Esophagus muscularis mucosa (tissue), 4 donors: Measurements from ENCODE around the gene PDK3. TPM values are rescaled to one million over a fixed set of nuclear protein-coding genes. Genes with fewer than 3 reads are reported as not detected.

ENCODE experiments used
- DNase-seq: peaks from one replicate; pipeline ENCODE4 v3.0.0-alpha.2; 2017; ENCODE audit errors: extremely low spot score
- H3K27ac ChIP-seq, 4 donors: fragments of 200-600 bp; sonication (generic); replicated peaks in 1 of 4; 1 replicate in 3 of 4; 2 replicates in 1 of 4; pipeline ENCODE4 v1.5.1; 2016 to 2019; ENCODE audit warnings: mild to moderate bottlenecking in 1 of 4
- H3K27me3 ChIP-seq, 4 donors: fragments of 200-600 bp; sonication (generic); one replicate each; pipeline versions ENCODE4 v1.5.1 to v1.6.0; 2016 to 2019
- H3K36me3 ChIP-seq, 4 donors: fragments of 200-600 bp; sonication (generic); one replicate each; pipeline ENCODE4 v1.5.1; 2016 to 2019
- H3K4me1 ChIP-seq, 4 donors: fragments of 200-600 bp; sonication (generic); one replicate each; pipeline ENCODE4 v1.5.1; 2016 to 2019
- H3K4me3 ChIP-seq, 4 donors: fragments of 200-600 bp; sonication (generic); 1 replicate in 2 of 4; 2 replicates in 2 of 4; pipeline ENCODE4 v1.5.1; 2016 to 2019; ENCODE audit warnings: mild to moderate bottlenecking in 4 of 4, moderate library complexity in 1 of 4
- H3K9me3 ChIP-seq, 4 donors: fragments of 200-600 bp; sonication (generic); 1 replicate in 3 of 4; 2 replicates in 1 of 4; pipeline ENCODE4 v1.5.1; 2016 to 2019
- CTCF ChIP-seq, 3 experiments: fragments of 200-600 bp in 2 of 3; fragments of 450-650 bp in 1 of 3; sonication (generic) in 2 of 3; IDR thresholded peaks; one replicate each; pipeline ENCODE4 v1.5.1; 2017 to 2019; ENCODE audit warnings: antibody characterized with exemption in 3 of 3, mild to moderate bottlenecking in 2 of 3, moderate library complexity in 1 of 3
- EP300 ChIP-seq: sonication (generic); formaldehyde crosslinking; IDR thresholded peaks from one replicate; pipeline ENCODE4 v1.6.1; 2017; ENCODE audit warnings: antibody characterized with exemption
- POLR2A ChIP-seq: fragments of 450-650 bp; IDR thresholded peaks from one replicate; pipeline ENCODE4 v1.6.1; 2017; ENCODE audit warnings: antibody characterized with exemption, moderate library complexity, mild to moderate bottlenecking, low read depth
- POLR2AphosphoS5 ChIP-seq, 2 donors: sonication (generic); formaldehyde crosslinking; IDR thresholded peaks; one replicate each; pipeline ENCODE4 v1.6.1; 2017; ENCODE audit warnings: antibody characterized with exemption in 2 of 2
- WGBS: methylation state at CpG from one replicate; pipeline ENCODE4 v1.1.5; 2018; 5-methylcytosine and 5-hydroxymethylcytosine counted together
- intact Hi-C: fragments of 100-400 bp; cut with DNase I; formaldehyde crosslinking; loops from one replicate; pipeline ENCODE4 v1.15.1; 2023
- total RNA-seq, 4 donors: library from RNA; depleted of rRNA; stranded (reverse); fragments of >200 nt; gene quantifications; one replicate each; pipeline versions ENCODE4 v1.1.0 to v1.2.1, GENCODE V29; 2016

The PDK3 gene
- total RNA-seq, 4 donors from 2014 or later, result 38.4 to 63.4 (median 53.4) TPM

DNA sequence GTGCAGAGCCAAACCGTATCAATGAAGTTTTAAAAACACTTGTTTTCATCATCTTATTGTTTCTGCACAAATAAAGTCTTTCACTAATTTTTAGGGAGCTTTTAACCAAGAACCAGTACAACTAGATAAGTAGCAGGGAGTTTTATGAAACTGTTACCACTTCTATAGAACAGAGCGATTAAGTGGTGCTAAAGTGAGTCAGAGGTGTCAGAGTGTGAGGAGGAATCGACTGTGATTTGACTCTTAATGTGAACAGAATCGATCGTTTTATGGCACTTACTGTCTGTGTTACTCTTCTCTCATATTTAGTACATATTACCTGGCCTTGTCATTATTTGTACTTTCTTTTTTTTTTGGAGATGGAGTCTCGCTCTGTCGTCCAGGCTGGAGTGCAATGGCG is 43.3 kb downstream of the PDK3 start:
- intact Hi-C loops, result no loop called here
- no peaks in the 10 kb centered on the region for H3K4me1 ChIP-seq
- DNase-seq, result no peak
- no peak overlapping the region for H3K27ac ChIP-seq
- no peaks in the 10 kb centered on the region for H3K27me3 ChIP-seq
- no peak overlapping the region for H3K4me3 ChIP-seq
- TF ChIP-seq CTCF (IDR thresholded peaks at IDR 0.05) (no peak), POLR2A (no peak), EP300 (no peak), POLR2AphosphoS5 (IDR thresholded peaks at IDR 0.05) (no peak)
- H3K9me3 ChIP-seq, result no peaks in the 10 kb centered on the region
- 84% methylated on average over 8 of the region's 8 CpGs for WGBS
- peaks cover 0 to 26% (median 2%) of the 10 kb centered on the region in 4 donors for H3K36me3 ChIP-seq

- Histone ChIP-seq H3K27ac (no peak overlapping the region), H3K4me1 (no peaks in the 10 kb centered on the region), H3K9me3 (no peaks in the 10 kb centered on the region), H3K27me3 (no peaks in the 10 kb centered on the region), H3K36me3 (peaks cover 0 to 15% (median 2%) of the 10 kb centered on the region in 4 donors), H3K4me3 (no peak overlapping the region)
- TF ChIP-seq EP300 (no peak), POLR2A (no peak), POLR2AphosphoS5 (IDR thresholded peaks at IDR 0.05) (no peak), CTCF (IDR thresholded peaks at IDR 0.05) (no peak)
- intact Hi-C loops, result no loop called here
- 83% methylated on average over 5 of the region's 5 CpGs for WGBS
- no peak for DNase-seq
Measured at GRCh38 chrX:24513416-24513815, 48.3 kb downstream of the PDK3 start.

GRCh38 chrX:24515447-24515846 is 50.4 kb downstream of the PDK3 start:
- DNase-seq, result no peak
- TF ChIP-seq CTCF (IDR thresholded peaks at IDR 0.05), result peak; percentile 19 to 33 (median 29)
- no peak for TF ChIP-seq POLR2A
- Histone ChIP-seq H3K4me1 (no peaks in the 10 kb centered on the region), H3K4me3 (no peak overlapping the region), H3K27ac (no peak overlapping the region), H3K36me3 (peaks cover 0 to 24% (median 6%) of the 10 kb centered on the region in 4 donors), H3K9me3 (no peaks in the 10 kb centered on the region), H3K27me3 (no peaks in the 10 kb centered on the region)
- intact Hi-C loops, result no loop called here
- WGBS, result 48% methylated on average over 4 of the region's 4 CpGs

GRCh38 chrX:24520472-24520871 is 55.4 kb downstream of the PDK3 start:
- intact Hi-C loops, result no loop called here
- no peak for TF ChIP-seq POLR2A
- no peaks in the 10 kb centered on the region for H3K27me3 ChIP-seq
- no peak overlapping the region for H3K27ac ChIP-seq
- no peaks in the 10 kb centered on the region for H3K4me1 ChIP-seq
- peaks cover 0 to 41% (median 8%) of the 10 kb centered on the region in 4 donors for H3K36me3 ChIP-seq
- H3K4me3 ChIP-seq, result no peak overlapping the region
- no peak for DNase-seq
- 76% methylated on average over 2 of the region's 2 CpGs for WGBS
- no peaks in the 10 kb centered on the region for H3K9me3 ChIP-seq

- TF ChIP-seq POLR2AphosphoS5 (IDR thresholded peaks at IDR 0.05), result no peak
- no peak for TF ChIP-seq CTCF (IDR thresholded peaks at IDR 0.05)
- TF ChIP-seq EP300, result no peak
- no peak for TF ChIP-seq POLR2A
- intact Hi-C loops, result no loop called here
- Histone ChIP-seq H3K36me3 (peaks cover 0 to 32% (median 12%) of the 10 kb centered on the region in 4 donors), H3K4me1 (no peaks in the 10 kb centered on the region), H3K27ac (no peak overlapping the region), H3K9me3 (no peaks in the 10 kb centered on the region), H3K4me3 (no peak overlapping the region), H3K27me3 (no peaks in the 10 kb centered on the region)
- WGBS, result 77% methylated on average over 2 of the region's 2 CpGs
- no peak for DNase-seq
Measured at GRCh38 chrX:24525455-24525854, 60.4 kb downstream of the PDK3 start.
